ENCODE measurements around the gene NCAM2.
A peak's percentile ranks its signal among the peaks of the same experiment; 100 is the strongest.

Gene NCAM2

DNA sequence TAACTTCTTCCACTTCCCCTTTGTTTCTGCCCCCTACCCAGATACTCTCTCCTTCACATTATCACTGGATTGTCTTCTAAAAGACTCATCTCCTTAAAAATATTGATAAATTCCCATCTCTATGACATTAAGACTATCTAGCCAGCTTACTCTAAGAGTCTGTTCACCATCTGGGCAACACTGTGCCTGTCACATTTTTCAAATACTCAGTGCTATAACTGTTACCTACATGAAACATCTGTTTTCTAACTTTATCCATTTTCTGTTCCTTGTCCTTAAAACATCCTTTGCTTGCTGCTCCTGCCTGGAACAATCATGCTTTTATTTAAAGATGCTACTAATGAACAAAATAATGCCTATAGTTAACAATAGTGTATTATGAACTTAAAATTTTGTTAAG is 81.4 kb downstream of the NCAM2 start:
- CTCF ChIA-PET: no interaction called here
- TF ChIP-seq BHLHE40 (IDR thresholded peaks at IDR 0.05; ENCODE audit: borderline replicate concordance) (no peak), CTBP1 (IDR thresholded peaks at IDR 0.05; ENCODE audit: borderline replicate concordance) (no peak), FOXK2 (IDR thresholded peaks at IDR 0.05) (no peak), L3MBTL2 (conservative IDR thresholded peaks at IDR 0.05) (no peak), ZNF384 (IDR thresholded peaks at IDR 0.05) (no peak), HDGF (IDR thresholded peaks at IDR 0.05; ENCODE audit: borderline replicate concordance) (no peak), ARNT (IDR thresholded peaks at IDR 0.05) (no peak), SP1 (IDR thresholded peaks at IDR 0.05) (no peak), FOXM1 (IDR thresholded peaks at IDR 0.05; ENCODE audit: borderline replicate concordance) (no peak), ELF4 (IDR thresholded peaks at IDR 0.05) (no peak), LEF1 (IDR thresholded peaks at IDR 0.05; ENCODE audit: borderline replicate concordance) (no peak), NFRKB (IDR thresholded peaks at IDR 0.05) (no peak), SUZ12 (IDR thresholded peaks at IDR 0.05) (no peak), FOXA1 (IDR thresholded peaks at IDR 0.05) (no peak), TARDBP (IDR thresholded peaks at IDR 0.05) (no peak)
- TF ChIP-seq, protein P1, sequence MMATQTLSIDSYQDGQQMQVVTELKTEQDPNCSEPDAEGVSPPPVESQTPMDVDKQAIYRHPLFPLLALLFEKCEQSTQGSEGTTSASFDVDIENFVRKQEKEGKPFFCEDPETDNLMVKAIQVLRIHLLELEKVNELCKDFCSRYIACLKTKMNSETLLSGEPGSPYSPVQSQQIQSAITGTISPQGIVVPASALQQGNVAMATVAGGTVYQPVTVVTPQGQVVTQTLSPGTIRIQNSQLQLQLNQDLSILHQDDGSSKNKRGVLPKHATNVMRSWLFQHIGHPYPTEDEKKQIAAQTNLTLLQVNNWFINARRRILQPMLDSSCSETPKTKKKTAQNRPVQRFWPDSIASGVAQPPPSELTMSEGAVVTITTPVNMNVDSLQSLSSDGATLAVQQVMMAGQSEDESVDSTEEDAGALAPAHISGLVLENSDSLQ (IDR thresholded peaks at IDR 0.05): no peak
- POLR2A ChIA-PET: no interaction called here
- DNase-seq (ENCODE audit: extremely low spot score): no peak

- ChIA-PET POLR2A (no interaction called here), CTCF (no interaction called here)
- DNase-seq (ENCODE audit: extremely low spot score): no peak
- no peak for TF ChIP-seq L3MBTL2 (conservative IDR thresholded peaks at IDR 0.05)
- TF ChIP-seq TARDBP (IDR thresholded peaks at IDR 0.05): no peak
- TF ChIP-seq ARNT (IDR thresholded peaks at IDR 0.05): no peak
- TF ChIP-seq FOXA1 (IDR thresholded peaks at IDR 0.05): no peak
- no peak for TF ChIP-seq FOXK2 (IDR thresholded peaks at IDR 0.05)
- TF ChIP-seq SP1 (IDR thresholded peaks at IDR 0.05): no peak
- no peak for TF ChIP-seq CTBP1 (IDR thresholded peaks at IDR 0.05; ENCODE audit: borderline replicate concordance)
- TF ChIP-seq SUZ12 (IDR thresholded peaks at IDR 0.05): no peak
- no peak for TF ChIP-seq ELF4 (IDR thresholded peaks at IDR 0.05)
- no peak for TF ChIP-seq HDGF (IDR thresholded peaks at IDR 0.05; ENCODE audit: borderline replicate concordance)
- TF ChIP-seq ZNF384 (IDR thresholded peaks at IDR 0.05): no peak
- TF ChIP-seq FOXM1 (IDR thresholded peaks at IDR 0.05; ENCODE audit: borderline replicate concordance): no peak
- TF ChIP-seq BHLHE40 (IDR thresholded peaks at IDR 0.05; ENCODE audit: borderline replicate concordance): no peak
- TF ChIP-seq, protein P1 (IDR thresholded peaks at IDR 0.05): no peak
- TF ChIP-seq NFRKB (IDR thresholded peaks at IDR 0.05): no peak
- TF ChIP-seq LEF1 (IDR thresholded peaks at IDR 0.05; ENCODE audit: borderline replicate concordance): no peak
Measured at GRCh38 chr21:21084179-21084578, 86.0 kb downstream of the NCAM2 start.

DNA sequence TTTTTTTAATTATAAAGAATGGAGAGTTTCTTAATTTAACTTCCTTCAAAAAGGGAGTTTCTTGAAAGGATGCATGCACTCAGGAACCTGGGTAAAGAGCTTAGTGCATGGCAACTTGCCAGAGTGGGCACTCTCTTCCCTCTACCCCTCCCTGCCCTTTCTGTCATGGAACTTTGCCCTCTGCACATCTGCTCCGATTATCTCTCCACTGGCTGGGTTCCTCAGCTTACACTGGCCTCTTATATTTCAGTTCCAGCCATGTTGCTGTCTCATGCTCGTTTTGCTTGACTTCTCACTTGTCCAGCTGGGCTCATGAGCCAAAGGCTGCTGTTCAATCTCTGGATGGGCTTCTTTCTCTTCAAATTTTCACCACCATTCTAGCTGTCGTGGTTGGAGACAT is 87.0 kb downstream of the NCAM2 start:
- ChIA-PET CTCF (no interaction called here), POLR2A (no interaction called here)
- TF ChIP-seq CTBP1 (IDR thresholded peaks at IDR 0.05; ENCODE audit: borderline replicate concordance): no peak
- TF ChIP-seq L3MBTL2 (conservative IDR thresholded peaks at IDR 0.05): no peak
- TF ChIP-seq NFRKB (IDR thresholded peaks at IDR 0.05): no peak
- no peak for TF ChIP-seq ARNT (IDR thresholded peaks at IDR 0.05)
- TF ChIP-seq ZNF384 (IDR thresholded peaks at IDR 0.05): no peak
- TF ChIP-seq BHLHE40 (IDR thresholded peaks at IDR 0.05; ENCODE audit: borderline replicate concordance): no peak
- TF ChIP-seq FOXK2 (IDR thresholded peaks at IDR 0.05): no peak
- DNase-seq (ENCODE audit: extremely low spot score): no peak

GRCh38 chr21:21096956-21097355 is 98.7 kb downstream of the NCAM2 start:
- CTCF ChIA-PET: no interaction called here
- TF ChIP-seq SUZ12 (IDR thresholded peaks at IDR 0.05) (no peak), NFRKB (IDR thresholded peaks at IDR 0.05) (no peak), LEF1 (IDR thresholded peaks at IDR 0.05; ENCODE audit: borderline replicate concordance) (no peak), TARDBP (IDR thresholded peaks at IDR 0.05) (no peak), SP1 (IDR thresholded peaks at IDR 0.05) (no peak), ARNT (IDR thresholded peaks at IDR 0.05) (no peak), ELF4 (IDR thresholded peaks at IDR 0.05) (no peak), FOXK2 (IDR thresholded peaks at IDR 0.05) (no peak), ZNF384 (IDR thresholded peaks at IDR 0.05) (no peak), CTBP1 (IDR thresholded peaks at IDR 0.05; ENCODE audit: borderline replicate concordance) (no peak), BHLHE40 (IDR thresholded peaks at IDR 0.05; ENCODE audit: borderline replicate concordance) (no peak), L3MBTL2 (conservative IDR thresholded peaks at IDR 0.05) (no peak), FOXA1 (IDR thresholded peaks at IDR 0.05) (no peak), FOXM1 (IDR thresholded peaks at IDR 0.05; ENCODE audit: borderline replicate concordance) (no peak), HDGF (IDR thresholded peaks at IDR 0.05; ENCODE audit: borderline replicate concordance) (no peak)
- TF ChIP-seq, protein P1 (IDR thresholded peaks at IDR 0.05): no peak
- DNase-seq (ENCODE audit: extremely low spot score): no peak
- POLR2A ChIA-PET: no interaction called here

GRCh38 chr21:21097466-21097865 is 99.3 kb downstream of the NCAM2 start:
- ChIA-PET CTCF (no interaction called here), POLR2A (no interaction called here)
- no peak for DNase-seq (ENCODE audit: extremely low spot score)
- no peak for TF ChIP-seq ZNF384 (IDR thresholded peaks at IDR 0.05)
- no peak for TF ChIP-seq BHLHE40 (IDR thresholded peaks at IDR 0.05; ENCODE audit: borderline replicate concordance)
- TF ChIP-seq HDGF (IDR thresholded peaks at IDR 0.05; ENCODE audit: borderline replicate concordance): no peak

DNA sequence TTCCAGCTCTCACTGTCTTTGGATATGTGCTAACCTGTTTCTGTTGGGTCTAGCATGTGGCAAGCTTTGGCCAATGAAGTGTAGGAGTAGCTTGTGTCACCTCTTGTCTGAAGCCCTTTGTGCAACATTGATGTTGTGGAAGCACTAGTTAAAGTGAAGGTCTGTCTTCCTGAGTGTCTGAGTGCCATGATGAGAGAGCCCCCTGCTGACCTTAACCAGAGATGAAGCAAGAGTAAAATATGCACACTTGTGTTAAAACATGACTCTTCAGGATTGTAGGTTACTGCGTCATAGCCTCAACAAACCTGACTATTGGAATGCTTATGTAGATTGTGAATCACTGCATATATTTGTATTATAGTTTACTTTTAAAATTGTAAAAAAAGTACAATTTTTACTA is 103.7 kb downstream of the NCAM2 start:
- CTCF ChIA-PET: interaction anchor here (0.9 to 1.4 kb wide), 4 partner anchors 85 to 104 kb away, joined by 3 to 5 read pairs (median 4); partner anchors contain the start of gene NCAM2
- DNase-seq (ENCODE audit: extremely low spot score): peak; percentile 24

More for the DNA sequence above, 103.7 kb downstream of the NCAM2 start:
- no peak for TF ChIP-seq LEF1 (IDR thresholded peaks at IDR 0.05; ENCODE audit: borderline replicate concordance)
- TF ChIP-seq FOXM1 (IDR thresholded peaks at IDR 0.05; ENCODE audit: borderline replicate concordance): no peak
- no peak for TF ChIP-seq BHLHE40 (IDR thresholded peaks at IDR 0.05; ENCODE audit: borderline replicate concordance)
- POLR2A ChIA-PET: interaction anchor here (1.0 kb wide), 1 partner anchor 13 kb away, joined by 4 read pairs; no protein-coding TSS in a partner anchor
